SK-N-MC (cell line): ENCODE results near the gene TMEM140.

Experiments
- EZH2 ChIP-seq: fragments of 200-600 bp; sonication (generic); IDR thresholded peaks from one replicate; pipeline ENCODE4 v1.6.1; 2017; ENCODE audit warnings: antibody characterized with exemption
- FOXP2 ChIP-seq: optimal IDR thresholded peaks from 2 replicates; pipeline ENCODE3; 2011; ENCODE audit warnings: mild to moderate bottlenecking, moderate library complexity; ENCODE audit not compliant: insufficient read depth; ENCODE audit errors: extremely low read length, control extremely low read depth
- POLR2AphosphoS5 ChIP-seq: IDR thresholded peaks from 2 replicates; pipeline ENCODE4 v1.6.1; 2012; ENCODE audit warnings: mild to moderate bottlenecking, low read depth, low read length, borderline replicate concordance

DNA sequence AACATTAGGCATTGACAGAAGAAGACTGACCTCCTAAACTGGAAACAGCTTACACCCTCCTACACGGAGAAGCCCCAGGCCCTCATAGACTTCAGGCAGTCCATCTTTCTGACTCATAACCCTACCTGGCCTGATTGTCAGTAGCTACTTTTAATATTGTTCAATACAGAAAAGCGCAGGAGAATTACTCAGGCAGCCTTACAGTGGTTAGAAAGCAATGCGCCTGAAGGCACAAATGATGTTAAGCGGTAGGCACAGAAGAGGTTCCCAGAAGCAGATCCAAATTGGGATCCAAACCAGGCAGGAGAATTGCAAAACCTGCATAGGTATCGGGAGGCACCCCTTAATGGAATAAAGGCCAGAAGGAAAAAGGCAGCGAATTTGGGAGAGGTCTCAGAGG is 28.1 kb downstream of the TMEM140 start:
- no peak for TF ChIP-seq EZH2
- no peak for TF ChIP-seq POLR2AphosphoS5
- no peak for TF ChIP-seq FOXP2
